Stimulated activated CD8-positive, alpha-beta memory T cell treated with anti-CD3 and anti-CD28 coated beads, Interleukin-12 subunit alpha, Interleukin-12 subunit beta, amount 100 ng/mL, for 1 hour (primary cell): Measurements from ENCODE around the gene HEPN1.

Source experiments
- DNase-seq: peaks from one replicate; pipeline ENCODE4 v3.0.0-alpha.2; 2020; ENCODE audit warnings: low read depth

The HEPN1 gene

GRCh38 chr11:124918950-124919349 is at the start of gene HEPN1:
Gene HEPN1 (plus strand): TSS chr11:124919250.
- no peak for DNase-seq

- no peak for DNase-seq
These were observed 49.7 kb upstream of the HEPN1 start for GRCh38 chr11:124869331-124869730.

GRCh38 chr11:124869856-124870387 is 49.1 kb upstream of the HEPN1 start:
- DNase-seq: no peak

DNA sequence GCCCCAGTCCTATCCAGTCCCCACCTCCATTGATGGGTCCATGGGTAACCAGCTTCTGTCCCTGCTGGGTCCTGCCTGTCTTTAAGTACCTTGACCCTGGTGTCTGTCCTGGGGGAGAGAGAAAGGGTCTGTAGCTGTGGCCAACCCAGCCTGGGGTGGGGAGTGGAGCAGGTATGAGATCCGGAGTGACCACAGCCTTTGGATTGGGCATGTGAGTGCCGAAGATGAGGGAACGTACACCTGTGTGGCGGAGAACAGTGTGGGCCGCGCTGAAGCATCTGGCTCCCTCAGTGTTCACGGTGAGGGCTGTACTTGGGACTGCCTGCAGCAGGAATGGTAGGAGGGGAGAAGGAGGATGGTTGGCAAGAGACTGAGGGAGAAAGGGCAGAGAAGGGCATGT is 48.6 kb upstream of the HEPN1 start:
- no peak for DNase-seq

GRCh38 chr11:124872280-124872679 is 46.8 kb upstream of the HEPN1 start:
- no peak for DNase-seq

- DNase-seq: no peak
These were observed 46.3 kb upstream of the HEPN1 start for GRCh38 chr11:124872741-124873140.

GRCh38 chr11:124873951-124874350 is 45.1 kb upstream of the HEPN1 start:
- no peak for DNase-seq

DNA sequence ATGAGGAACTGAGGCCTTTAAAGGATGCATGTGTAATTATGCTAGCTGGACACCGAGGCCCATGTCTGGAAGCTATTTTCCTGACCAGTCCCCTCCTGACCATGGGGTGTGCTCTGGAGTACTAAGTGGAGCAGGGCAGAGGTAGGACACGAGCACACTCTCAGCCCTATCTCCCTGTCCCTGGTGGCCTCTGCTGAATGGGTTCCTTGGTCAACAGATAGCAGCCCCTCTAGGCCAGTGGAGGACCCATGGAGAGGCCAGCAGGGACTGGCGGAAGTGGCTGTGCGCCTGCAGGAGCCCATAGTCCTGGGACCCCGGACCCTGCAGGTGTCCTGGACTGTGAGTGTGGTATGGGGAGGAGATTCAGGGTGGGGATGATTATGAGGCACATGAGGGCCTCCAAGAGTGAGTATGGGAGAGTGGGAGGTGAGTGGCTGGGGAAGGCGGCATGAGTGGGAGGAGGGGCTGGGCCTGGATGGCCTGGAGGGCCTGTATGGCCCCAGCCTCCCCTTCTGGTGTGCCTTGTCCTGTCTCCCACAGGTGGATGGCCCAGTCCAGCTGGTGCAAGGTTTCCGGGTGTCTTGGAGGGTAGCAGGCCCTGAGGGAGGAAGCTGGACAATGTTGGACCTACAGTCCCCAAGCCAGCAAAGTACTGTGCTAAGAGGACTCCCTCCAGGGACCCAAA is 44.3 kb upstream of the HEPN1 start:
- DNase-seq: no peak

DNA sequence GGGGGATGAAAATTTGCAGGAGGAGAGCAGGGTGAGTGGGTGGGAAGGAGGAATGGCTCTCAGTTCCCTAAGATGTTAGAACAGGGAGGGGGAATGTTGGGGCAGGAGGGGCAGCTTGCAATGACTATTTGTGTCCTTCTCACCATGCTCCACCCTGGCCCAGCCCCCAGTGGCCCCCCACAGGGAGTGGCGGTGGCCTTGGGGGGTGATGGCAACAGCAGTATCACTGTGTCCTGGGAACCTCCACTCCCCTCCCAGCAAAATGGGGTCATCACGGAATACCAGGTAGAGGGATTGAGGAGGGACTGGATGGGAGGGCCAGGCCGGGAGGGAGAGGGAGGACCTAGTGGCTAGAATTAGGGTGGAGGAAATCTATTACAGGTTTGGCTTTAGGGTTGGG is 43.6 kb upstream of the HEPN1 start:
- DNase-seq: no peak

- peak; percentile 58 for DNase-seq
These were observed 42.9 kb upstream of the HEPN1 start for GRCh38 chr11:124875943-124876817.

- DNase-seq: no peak
These were observed 42.0 kb upstream of the HEPN1 start for GRCh38 chr11:124876818-124877630.

DNA sequence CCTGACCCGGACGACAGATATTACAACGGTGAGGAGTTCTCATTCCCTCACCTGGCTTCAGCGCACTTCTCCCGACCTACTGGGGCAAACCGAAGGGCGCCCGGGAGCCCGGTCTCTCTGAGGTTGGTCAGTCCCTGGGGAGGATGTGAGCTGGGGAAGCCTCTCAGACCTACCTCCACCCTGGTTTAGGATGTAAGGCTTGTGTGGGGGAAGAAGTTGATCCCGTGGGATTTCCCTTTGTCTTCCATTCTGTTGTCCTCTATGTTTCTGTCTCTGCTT is 41.5 kb upstream of the HEPN1 start:
- no peak for DNase-seq

- DNase-seq: no peak
These were observed 40.9 kb upstream of the HEPN1 start for GRCh38 chr11:124877910-124878758.

DNA sequence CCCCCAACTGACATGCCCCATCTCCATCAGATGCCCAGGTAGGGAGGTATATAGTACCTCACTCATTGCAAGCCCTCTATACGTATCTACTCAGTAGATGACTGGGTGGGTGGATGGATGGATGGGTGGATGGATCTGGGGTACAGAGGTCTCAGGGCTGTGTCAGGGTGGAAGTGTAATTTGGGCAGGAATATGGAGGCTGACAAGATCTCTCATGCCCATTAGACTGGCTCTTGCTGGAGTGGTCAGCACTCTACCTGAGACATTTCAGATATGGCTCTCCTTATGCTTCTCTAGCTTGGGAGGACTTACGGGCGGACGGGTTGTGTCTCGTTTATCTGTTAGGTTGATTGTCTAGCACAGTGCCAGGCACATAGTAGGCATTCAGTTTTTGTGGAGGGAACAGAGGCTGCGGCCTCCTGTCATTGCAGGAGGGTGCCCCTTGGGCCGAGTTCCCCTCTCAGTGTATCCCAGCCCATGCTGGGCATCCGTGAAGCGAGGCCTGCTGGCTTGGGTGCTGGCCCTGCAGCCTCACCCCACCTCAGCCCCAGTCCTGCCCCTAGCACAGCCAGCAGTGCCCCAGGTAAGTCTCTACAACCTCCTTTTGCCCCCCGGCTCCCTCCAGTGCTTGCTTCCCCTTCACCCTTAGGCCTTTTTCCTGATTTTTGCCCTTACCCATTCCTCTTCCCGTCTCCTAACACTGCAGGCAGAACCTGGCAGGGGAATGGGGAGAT is 40.1 kb upstream of the HEPN1 start:
- no peak for DNase-seq

GRCh38 chr11:124879493-124880289 is 39.4 kb upstream of the HEPN1 start:
- DNase-seq: no peak

- no peak for DNase-seq
These were observed 38.8 kb upstream of the HEPN1 start for GRCh38 chr11:124880290-124880611.

- DNase-seq: no peak
These were observed 38.1 kb upstream of the HEPN1 start for GRCh38 chr11:124880958-124881357.

- no peak for DNase-seq
These were observed 36.5 kb upstream of the HEPN1 start for GRCh38 chr11:124882339-124883071.

DNA sequence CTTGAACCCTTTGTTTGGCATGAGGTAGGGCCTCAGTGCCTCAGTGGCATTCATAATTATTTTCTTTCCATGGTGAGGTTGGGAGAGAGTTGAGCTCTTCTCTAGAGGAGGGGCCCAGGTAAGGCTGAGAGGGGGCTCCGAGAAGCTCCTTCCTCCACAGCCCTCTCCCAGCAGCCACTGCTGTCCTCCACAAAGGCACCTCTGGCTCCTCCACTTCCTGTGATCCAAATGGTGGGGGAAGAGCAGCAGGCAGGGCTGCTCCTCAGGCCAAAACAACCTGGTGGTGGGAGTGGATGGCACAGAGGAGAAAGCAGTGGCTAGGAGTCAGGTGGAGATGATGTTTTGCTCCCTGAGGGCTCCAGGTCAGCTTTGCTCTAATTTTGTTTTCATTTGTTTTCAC is 34.7 kb upstream of the HEPN1 start:
- no peak for DNase-seq
